Type B pancreatic cell (in vitro differentiated cells): ENCODE results near the gene SUSD1. TPM values are rescaled to one million over a fixed set of nuclear protein-coding genes. Genes with fewer than 3 reads are reported as not detected.

Experiments used
- DNase-seq: peaks from one replicate; pipeline ENCODE4 v3.0.0; 2021; ENCODE audit warnings: mixed read lengths; ENCODE audit not compliant: unreplicated experiment; ENCODE audit errors: extremely low spot score
- H3K27ac Mint-ChIP-seq: 2 replicates; pipeline ENCODE4 v1.8.0; 2021; ENCODE audit warnings: mild to moderate bottlenecking, mixed read lengths
- H3K27me3 Mint-ChIP-seq: 2 replicates; pipeline ENCODE4 v1.8.0; 2021; ENCODE audit warnings: mixed read lengths
- H3K36me3 Mint-ChIP-seq: 2 replicates; pipeline ENCODE4 v1.8.0; 2021; ENCODE audit warnings: mixed read lengths
- H3K4me1 Mint-ChIP-seq: one replicate; pipeline ENCODE4 v1.8.0; 2021; ENCODE audit warnings: mixed read lengths; ENCODE audit not compliant: unreplicated experiment
- H3K4me3 Mint-ChIP-seq: 2 replicates; pipeline ENCODE4 v1.8.0; 2021; ENCODE audit warnings: mild to moderate bottlenecking, mixed read lengths
- H3K9me3 Mint-ChIP-seq: 2 replicates; pipeline ENCODE4 v1.8.0; 2021; ENCODE audit warnings: mixed read lengths
- total RNA-seq: library from RNA; stranded (reverse); gene quantifications from 2 replicates; pipeline ENCODE4 v1.2.1, GENCODE V29; 2021; ENCODE audit warnings: low replicate concordance
- TF ChIP-seq, protein P1 (sequence below): fragments of 200-600 bp; sonication (generic); conservative IDR thresholded peaks from 2 replicates; pipeline ENCODE4 v1.5.0; 2021; ENCODE audit warnings: antibody characterized with exemption, mild to moderate bottlenecking

The SUSD1 gene
- total RNA-seq, 1 donor from 2014 or later, result 16.3 TPM

DNA sequence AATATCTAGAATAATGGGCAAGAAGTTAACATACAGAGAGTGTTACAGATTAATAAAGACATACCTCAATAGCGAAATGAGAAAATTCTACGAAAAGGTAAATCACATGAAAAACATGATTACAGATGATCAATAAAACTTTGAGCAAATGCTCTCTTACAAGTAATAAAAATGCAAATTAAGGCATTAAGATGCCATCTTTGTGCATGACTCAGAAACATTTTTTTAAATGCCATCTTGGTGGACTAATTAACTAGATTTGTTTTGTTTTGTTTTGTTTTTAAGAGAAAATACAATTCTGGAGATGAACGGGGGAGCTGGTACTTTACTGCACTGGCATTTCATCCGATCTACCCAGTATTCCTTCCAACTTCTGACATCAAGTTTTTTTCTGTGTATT lies 130.2 kb downstream of the SUSD1 start:
- peaks cover 7% of the 10 kb centered on the region for H3K9me3 Mint-ChIP-seq
- TF ChIP-seq, protein P1, sequence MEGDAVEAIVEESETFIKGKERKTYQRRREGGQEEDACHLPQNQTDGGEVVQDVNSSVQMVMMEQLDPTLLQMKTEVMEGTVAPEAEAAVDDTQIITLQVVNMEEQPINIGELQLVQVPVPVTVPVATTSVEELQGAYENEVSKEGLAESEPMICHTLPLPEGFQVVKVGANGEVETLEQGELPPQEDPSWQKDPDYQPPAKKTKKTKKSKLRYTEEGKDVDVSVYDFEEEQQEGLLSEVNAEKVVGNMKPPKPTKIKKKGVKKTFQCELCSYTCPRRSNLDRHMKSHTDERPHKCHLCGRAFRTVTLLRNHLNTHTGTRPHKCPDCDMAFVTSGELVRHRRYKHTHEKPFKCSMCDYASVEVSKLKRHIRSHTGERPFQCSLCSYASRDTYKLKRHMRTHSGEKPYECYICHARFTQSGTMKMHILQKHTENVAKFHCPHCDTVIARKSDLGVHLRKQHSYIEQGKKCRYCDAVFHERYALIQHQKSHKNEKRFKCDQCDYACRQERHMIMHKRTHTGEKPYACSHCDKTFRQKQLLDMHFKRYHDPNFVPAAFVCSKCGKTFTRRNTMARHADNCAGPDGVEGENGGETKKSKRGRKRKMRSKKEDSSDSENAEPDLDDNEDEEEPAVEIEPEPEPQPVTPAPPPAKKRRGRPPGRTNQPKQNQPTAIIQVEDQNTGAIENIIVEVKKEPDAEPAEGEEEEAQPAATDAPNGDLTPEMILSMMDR, result no peak
- H3K4me3 Mint-ChIP-seq, result no peak overlapping the region
- H3K27ac Mint-ChIP-seq, result no peak overlapping the region
- no peaks in the 10 kb centered on the region for H3K27me3 Mint-ChIP-seq
- H3K36me3 Mint-ChIP-seq, result peaks cover 25% of the 10 kb centered on the region
- peaks cover 18% of the 10 kb centered on the region for H3K4me1 Mint-ChIP-seq
- no peak for DNase-seq

DNA sequence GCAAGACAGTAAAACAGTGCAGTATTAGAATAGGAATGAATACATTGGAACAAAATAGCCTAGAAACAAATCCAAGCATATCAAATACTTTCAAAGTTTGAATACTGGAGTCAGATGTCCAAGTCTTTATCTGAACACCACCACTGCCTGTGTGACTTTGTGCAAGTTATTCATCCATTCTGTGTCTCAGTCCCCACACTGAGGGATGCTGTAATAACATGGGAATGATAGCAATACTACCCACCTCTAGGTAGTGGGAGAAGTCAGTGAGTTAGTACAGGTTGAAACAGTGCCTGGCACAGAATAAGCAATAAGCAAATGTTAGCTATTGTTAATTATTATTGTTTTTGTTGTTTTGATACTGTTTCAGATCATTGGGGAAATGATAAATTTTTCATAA lies 130.9 kb downstream of the SUSD1 start:
- Mint-ChIP-seq H3K27ac (no peak overlapping the region), H3K9me3 (peaks cover 7% of the 10 kb centered on the region), H3K27me3 (no peaks in the 10 kb centered on the region), H3K4me3 (no peak overlapping the region), H3K4me1 (peaks cover 18% of the 10 kb centered on the region), H3K36me3 (peaks cover 25% of the 10 kb centered on the region)
- DNase-seq, result no peak
- TF ChIP-seq, protein P1, result no peak

DNA sequence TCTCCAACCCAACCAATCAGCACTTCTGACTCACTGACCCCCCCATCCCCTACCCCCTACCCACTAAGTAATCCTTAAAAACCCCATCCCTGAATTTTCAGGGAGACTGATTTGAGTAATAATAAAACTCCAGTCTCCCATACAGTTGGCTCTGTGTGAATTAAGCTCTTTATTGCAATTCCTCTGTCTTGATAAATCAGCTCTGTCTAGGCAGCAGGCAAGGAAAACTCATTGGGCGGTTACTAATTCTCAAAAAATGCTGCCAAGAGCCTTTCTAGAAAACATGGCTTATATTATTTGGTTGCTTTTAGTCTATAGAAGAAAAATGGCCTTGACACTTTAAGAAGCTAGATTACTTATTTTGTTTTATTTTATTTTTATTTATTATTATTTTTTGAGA lies 131.7 kb downstream of the SUSD1 start:
- peaks cover 25% of the 10 kb centered on the region for H3K36me3 Mint-ChIP-seq
- TF ChIP-seq, protein P1, result no peak
- H3K9me3 Mint-ChIP-seq, result peaks cover 7% of the 10 kb centered on the region
- DNase-seq, result no peak
- H3K27ac Mint-ChIP-seq, result no peak overlapping the region
- no peak overlapping the region for H3K4me3 Mint-ChIP-seq
- H3K27me3 Mint-ChIP-seq, result no peaks in the 10 kb centered on the region
- peaks cover 18% of the 10 kb centered on the region for H3K4me1 Mint-ChIP-seq

DNA sequence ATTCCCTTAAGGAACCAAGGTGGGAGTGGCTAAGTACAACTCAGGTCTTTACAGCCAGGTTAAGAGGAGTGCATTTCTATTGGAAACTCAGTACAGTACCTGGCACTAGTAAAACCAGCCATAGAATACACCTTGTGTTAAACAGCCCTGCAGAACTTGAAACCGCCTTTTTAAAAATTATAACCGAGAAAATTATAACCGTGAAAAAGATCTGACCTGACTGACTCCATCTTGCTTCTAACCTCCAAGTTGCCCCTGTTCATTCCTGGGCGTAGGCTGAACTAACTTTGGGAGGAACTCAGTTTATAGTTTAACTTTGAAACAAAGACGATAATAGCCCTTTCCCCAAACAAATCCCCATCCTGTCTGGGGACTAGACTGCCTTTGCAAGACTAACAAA lies 132.3 kb downstream of the SUSD1 start:
- H3K4me3 Mint-ChIP-seq, result no peak overlapping the region

DNA sequence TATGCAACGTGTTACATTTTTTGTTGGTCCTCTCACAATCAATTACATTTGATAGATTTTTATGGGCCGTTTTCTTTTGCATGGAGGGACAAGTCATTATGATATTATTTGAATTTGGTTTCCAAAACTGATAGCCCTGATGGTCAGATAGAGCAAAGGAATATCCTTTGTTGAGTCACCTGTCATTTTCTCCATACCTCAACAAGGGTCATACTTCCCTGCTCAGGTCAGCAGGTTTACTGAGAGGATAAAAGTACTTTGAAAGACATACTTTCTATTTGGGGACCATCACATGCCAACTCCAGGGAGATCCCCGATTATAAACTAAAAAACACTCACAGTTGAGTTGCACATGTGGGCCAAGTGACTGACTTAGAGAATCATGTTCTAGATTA lies 132.9 kb downstream of the SUSD1 start:
- Mint-ChIP-seq H3K4me1 (peaks cover 18% of the 10 kb centered on the region), H3K36me3 (peaks cover 27% of the 10 kb centered on the region), H3K27ac (peak overlapping the region; percentile 84), H3K27me3 (no peaks in the 10 kb centered on the region), H3K9me3 (peaks cover 7% of the 10 kb centered on the region), H3K4me3 (peak overlapping the region; percentile 67)
- DNase-seq, result no peak
- TF ChIP-seq, protein P1, result no peak

More for the DNA sequence above, 132.3 kb downstream of the SUSD1 start:
- H3K4me1 Mint-ChIP-seq, result peaks cover 18% of the 10 kb centered on the region
- H3K27ac Mint-ChIP-seq, result no peak overlapping the region
- H3K27me3 Mint-ChIP-seq, result no peaks in the 10 kb centered on the region
- peaks cover 28% of the 10 kb centered on the region for H3K36me3 Mint-ChIP-seq
- TF ChIP-seq, protein P1, result no peak
- peaks cover 7% of the 10 kb centered on the region for H3K9me3 Mint-ChIP-seq
- no peak for DNase-seq
